HG03354 (cell line): ENCODE measurements around the gene SSX3.
"Not testable (repeated sequence)": the region's sequence is repeated elsewhere in the genome, so short reads cannot be mapped to it uniquely, and the experiment has no call there.

Experiments
- ATAC-seq: cut with Tn5 transposase; IDR thresholded peaks from one replicate; pipeline ENCODE4 v1.9.1; 2021; ENCODE audit warnings: mild to moderate bottlenecking; ENCODE audit not compliant: unreplicated experiment, poor library complexity, severe bottlenecking

Gene SSX3, protein sequence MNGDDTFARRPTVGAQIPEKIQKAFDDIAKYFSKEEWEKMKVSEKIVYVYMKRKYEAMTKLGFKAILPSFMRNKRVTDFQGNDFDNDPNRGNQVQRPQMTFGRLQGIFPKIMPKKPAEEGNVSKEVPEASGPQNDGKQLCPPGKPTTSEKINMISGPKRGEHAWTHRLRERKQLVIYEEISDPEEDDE

DNA sequence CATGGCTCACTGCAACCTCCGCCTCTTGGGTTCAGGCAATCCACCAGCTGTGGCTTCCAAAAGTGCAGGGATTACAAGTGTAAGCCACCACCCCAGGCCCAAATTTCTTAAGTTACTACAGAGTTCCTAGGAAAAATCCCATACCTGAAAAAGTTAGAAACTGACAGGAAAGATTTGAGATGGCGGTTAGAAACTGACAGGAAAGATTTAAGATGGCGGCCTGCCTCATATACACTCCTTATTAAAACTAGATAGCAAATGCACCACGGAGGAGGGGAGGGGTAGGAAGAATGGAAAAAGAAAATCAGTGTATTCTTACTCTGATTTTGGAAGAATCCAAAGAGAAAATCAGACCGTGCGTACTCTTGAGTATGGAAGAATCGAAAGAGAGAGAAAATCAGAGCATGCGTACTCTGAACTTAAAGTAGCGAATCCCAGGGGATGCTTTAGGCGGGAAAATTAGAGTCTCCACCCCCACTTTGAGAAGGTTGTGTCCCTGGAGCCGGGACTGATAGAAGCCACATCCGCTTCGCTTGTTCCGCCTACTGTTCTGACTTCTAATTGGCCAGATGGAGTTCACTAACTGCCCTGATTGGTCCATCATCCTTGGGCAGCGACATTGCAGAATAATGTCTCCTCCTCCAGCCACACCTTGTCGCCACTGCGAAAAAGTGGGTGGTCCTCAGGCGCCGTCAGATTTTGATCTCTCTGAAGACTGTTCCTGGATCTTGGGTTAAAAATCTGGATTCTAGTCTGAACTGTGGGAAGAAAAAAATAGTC lies at the start of gene SSX3:
Gene SSX3 (minus strand): TSS at position 389 of the 780 bp plus-strand sequence. CDS start 1,454 bp downstream, outside the sequence.
- ATAC-seq, result not testable (repeated sequence)

DNA sequence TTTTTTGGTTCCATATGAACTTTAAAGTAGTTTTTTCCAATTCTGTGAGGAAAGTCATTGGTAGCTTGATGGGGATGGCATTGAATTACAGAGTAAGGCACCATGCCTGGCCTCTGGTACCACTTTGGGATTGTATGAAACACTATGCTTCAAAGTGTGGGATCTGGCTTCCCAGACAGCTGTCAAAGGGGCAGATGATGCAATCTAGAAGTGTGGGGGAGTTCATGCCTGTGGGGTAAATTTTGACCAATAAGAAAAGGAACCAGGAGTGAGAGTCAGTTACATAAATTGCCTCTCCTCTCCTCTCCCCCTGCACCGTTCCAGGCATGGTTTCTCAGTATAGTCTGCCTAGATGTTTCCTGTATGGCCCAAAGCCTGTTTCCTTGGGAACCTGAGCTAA lies 41.3 kb upstream of the SSX3 start:
- ATAC-seq, result not testable (repeated sequence)

DNA sequence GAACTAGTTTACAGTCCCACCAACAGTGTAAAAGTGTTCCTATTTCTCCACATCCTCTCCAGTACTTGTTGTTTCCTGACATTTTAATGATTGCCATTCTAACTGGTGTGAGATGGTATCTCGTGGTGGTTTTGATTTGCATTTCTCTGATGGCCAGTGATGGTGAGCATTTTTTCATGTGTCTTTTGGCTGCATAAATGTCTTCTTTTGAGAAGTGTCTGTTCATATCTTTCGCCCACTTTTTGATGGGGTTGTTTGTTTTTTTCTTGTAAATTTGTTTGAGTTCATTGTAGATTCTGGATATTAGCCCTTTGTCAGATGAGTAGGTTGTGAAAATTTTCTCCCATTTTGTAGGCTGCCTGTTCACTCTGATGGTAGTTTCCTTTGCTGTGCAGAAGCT lies 40.4 kb upstream of the SSX3 start:
- ATAC-seq, result not testable (repeated sequence)

DNA sequence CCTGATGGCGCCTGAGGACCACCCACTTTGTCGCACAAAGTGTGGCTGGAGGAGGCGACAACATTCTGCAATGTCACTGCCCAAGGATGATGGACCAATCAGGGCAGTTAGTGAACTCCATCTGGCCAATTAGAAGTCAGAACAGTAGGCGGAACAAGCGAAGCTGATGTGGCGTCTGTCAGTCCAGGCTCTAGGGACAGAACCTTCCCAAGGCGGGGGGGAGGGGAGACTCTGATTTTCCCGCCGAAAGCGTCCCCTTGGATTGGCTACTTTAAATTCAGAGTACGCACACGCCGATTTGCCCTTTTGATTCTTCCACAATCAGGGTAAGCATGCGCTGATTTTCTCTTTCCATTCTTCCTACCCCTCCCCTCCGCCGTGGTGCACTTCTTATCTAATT lies 26.7 kb upstream of the SSX3 start, which contains the start of gene SSX4:
Gene SSX4 (plus strand): TSS at position 301 of the 400 bp plus-strand sequence. CDS start 515 bp downstream, outside the sequence.
- ATAC-seq, result not testable (repeated sequence)

DNA sequence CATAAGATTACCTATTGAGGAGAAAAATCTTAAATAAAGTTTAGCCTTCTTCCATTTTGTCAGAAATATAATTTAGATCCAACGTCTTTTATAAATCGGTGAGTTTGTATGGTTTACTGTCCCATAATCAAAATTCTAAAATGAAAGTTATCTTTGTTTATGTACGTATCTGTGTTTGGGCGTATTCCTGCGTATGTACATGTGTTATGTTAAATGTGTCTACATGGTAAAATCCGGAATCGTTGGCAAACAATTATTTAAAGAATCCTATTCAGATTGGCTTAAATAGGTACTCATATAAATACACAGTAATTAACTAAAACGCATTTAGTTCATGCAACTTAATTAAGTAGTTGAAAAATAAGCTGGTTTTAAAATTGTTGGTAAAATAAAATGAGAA lies 13.9 kb upstream of the SSX3 start:
- ATAC-seq, result not testable (repeated sequence)

DNA sequence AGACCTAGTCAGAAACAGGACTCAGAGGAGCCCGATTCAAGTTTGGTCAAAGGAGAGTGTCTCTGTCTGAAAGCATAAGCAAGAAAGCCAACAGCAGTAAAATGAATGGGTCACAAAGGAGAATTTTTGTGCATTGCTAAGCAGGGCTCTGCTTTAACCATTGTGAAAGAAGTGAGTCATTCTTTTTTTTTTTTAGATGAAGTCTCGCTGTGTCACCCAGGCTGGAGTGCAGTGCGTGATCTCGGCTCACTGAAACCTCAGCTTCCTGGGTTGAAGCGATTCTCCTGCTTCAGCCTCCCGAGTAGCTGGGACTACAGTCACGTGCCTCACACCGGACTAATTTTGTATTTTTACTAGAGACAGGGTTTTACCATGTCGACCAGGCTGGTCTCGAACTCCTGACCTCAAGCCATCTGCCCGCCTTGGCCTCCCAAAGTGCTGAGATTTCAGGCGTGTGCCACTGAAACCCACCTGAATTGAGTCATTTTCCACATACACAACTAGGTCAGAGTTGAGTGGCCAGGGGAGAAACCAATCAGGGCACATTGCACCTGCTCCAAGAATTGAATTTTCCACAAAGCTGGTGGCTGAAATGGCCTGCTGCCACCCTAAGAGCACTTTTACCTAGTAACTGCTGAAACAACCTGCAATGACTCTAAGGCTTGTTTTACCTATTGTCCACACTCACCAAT lies 11.4 kb upstream of the SSX3 start:
- ATAC-seq, result not testable (repeated sequence)

DNA sequence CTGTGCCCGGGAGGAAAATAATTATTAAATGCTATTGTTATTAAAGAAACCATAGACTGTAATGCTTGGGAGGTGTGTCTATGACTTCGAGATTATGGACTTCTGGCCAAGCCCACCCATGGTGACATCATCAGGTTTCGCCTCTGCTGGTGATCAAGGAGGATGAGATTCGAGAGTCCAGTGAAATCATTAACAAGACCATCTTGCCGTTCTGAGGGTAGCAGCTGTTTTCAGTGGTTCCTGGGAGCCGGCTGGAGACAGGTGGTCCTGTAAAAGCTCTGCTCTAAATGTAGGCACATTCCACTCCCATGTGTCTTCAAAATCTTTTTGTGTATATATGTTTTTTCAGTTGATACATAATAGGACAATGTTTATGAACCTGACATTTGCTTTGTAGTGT lies 2.8 kb upstream of the SSX3 start:
- not testable (repeated sequence) for ATAC-seq

DNA sequence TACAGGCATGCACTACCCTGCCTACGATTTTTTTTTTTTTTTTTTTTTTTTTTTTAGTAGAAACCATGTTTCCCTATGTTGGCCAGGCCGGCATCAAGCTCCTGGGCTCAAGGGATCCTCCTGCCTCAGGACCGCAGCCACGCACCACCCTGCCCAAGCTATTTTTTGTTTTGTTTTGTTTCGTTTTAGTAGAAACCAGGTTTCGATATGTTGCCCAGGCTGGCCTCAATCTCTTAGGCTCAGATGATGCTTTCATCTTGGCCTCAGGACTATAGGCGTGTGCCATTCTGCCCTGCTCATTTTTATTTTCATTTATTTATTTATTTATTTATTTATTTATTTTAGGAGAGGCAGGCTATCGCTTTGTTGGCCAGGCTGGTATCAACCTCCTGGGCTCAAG lies 1.2 kb upstream of the SSX3 start:
- no peak for ATAC-seq

DNA sequence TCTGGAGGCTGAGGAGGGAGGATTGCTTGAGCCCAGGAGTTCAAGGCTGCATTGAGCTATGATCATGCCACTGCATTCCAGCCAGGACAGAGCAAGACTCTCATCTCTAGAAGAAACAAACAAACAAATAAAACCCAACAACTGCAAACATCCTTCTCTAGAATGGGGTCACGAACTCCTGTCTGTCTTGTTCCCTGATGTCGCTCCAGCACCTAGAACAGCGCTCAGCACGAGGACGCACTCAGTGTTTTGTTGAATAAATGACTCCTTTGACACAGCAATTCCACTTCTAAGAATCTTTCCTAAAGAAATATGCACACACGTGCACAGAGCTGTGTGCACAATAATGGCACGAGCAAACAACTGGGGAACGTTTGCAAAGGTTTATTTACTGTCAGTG lies 10.4 kb downstream of the SSX3 start:
- ATAC-seq, result not testable (repeated sequence)

DNA sequence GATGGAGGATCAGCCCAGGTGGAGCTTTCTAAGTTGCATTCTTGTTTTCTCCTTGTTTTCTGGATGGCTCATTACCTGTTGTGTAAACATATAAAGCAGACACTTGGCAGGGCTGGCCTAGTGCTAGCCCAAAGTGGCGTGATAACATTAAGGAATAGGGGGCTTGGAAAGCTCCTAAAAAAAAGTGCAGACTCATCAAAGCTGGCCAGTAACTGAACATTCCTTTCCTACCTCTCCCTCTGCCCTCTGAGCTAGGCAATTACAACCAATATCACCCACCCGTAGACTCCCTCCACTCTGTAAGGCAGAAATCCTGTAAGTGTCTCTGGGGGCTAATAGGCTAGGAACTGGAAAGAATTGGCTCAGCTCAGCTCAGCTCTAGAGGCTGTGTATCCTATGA lies 42.5 kb downstream of the SSX3 start:
- not testable (repeated sequence) for ATAC-seq

DNA sequence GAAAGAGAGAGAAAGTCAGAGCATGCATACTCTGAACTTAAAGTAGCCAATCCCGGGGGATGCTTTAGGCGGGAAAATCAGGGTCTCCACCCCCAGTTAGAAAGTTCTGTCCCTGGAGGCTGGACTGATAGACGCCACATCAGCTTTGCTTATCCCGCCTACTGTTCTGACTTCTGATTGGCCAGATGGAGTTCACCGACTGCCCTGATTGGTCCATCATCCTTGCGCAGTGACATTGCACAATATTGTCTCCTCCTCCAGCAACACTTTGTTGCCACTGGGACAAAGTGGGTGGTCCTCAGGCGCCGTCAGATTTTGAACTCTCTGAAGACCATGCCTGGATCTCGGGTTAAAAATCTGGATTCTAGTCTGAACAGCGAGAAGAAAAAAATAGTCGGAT lies 50.3 kb downstream of the SSX3 start:
- no peak for ATAC-seq
